ENCODE results near the gene SLC39A11.
"Not testable (repeated sequence)": the region's sequence is repeated elsewhere in the genome, so short reads cannot be mapped to it uniquely, and the experiment has no call there.

SLC39A11 gene

DNA sequence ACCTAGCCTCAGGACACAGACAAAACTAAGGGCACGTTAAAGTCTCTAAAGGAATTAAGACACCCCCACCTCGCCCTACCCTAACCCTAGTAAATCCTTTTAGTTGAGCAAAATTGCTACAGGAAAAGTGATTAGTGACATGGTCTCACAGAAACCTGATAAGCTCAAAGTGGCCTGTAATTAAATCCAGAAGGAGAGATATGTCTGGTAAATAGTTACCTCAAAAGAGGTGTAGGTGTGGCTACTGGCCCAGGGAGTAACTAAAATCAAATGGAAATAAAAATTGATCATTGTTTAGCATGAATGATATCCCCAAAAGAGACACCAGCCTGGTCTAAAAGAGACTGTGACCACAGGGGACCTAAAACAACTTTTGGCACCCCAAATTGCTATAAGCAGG is 168.3 kb downstream of the SLC39A11 start:
- no peak for DNase-seq (ENCODE audit: low read depth in 1 of 2, low spot score in 1 of 2)

DNA sequence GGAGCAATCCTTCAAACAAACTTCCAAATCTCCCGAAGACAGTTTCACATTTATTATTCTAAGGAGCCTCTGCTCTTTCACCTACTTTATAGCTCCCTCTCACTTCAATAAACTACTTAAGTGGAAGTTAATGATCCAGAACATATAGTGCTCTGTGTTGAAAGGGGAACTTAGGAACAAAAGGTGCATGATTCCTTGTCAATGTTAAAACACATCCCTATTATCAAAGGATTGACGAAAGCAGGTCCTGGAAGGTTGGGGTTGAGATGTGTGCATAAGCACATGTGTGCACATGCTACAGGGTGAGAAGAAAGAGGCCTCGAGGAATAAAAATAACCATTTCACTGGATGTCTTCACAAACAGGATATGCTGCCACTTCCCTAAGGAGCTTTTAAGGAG is 170.3 kb downstream of the SLC39A11 start:
- no peak for DNase-seq (ENCODE audit: low read depth in 1 of 2, low spot score in 1 of 2)

DNA sequence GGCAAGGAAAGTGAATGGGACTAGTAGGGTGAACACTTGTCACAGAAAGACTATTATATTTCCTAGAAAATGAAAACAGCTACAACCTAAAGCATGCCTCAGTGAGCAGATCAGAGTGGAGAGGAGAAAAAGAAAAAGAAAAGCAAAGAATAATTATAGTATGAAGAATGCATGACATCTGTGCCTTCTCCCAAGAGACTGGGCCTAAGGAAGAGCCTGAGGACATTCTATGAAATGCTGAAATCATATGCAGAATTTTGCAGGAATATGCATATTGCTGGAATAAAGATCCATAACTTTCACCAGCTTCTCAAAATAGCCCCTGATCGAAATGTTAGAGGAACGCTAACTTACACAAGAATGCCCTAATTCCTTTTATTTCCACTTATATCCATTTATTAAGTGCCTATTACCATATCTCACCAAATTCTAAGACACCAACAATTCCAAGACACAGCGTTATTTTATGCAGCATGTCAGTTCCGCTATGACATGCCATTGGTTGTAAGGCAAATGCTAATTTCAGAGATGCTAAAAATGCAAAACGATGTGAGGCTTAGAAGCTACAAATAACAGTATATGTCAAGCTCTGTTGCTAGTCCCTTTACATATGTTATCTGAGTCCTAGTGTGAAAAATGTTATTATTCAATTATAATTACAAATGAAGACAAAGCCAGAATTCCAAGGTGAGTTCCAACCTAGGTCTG is 171.0 kb downstream of the SLC39A11 start:
- DNase-seq (ENCODE audit: low read depth in 1 of 2, low spot score in 1 of 2) = no peak

DNA sequence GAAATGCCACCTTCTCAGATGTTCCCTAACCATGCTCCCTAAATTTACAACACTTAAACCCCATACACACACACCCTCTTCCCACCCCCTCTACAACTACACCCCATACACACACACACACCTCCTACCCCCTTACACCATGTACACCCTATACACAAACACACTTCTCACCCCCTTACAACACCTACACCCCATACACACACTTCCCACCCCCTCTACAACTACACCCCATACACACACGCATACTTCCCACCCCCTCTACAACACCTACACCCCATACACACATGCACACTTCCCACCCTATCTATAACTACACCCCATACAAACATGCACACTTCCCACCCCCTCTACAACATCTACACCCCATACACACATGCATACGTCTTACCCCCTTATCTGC is 172.0 kb downstream of the SLC39A11 start:
- no peak for DNase-seq (ENCODE audit: low read depth in 1 of 2, low spot score in 1 of 2)

DNA sequence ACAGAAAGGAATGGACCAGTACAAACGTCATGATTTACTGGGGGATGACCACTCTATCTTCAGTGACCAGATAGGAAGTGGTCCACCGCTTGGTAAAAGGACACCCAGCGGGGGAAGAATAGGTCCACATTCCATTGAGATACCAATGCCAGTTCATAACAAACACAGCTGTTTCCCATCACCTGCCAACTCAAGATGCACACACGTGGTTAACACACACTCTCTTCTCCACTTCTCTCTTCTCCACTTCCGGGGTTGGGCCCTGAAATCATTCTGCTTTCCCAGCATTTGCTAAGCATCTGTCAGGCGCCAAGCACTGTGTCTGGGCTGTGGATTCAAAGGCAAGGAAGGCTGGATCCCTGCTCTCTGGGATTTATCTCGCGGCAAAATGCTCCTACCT is 175.5 kb downstream of the SLC39A11 start:
- no peak for DNase-seq (ENCODE audit: low read depth in 1 of 2, low spot score in 1 of 2)

DNA sequence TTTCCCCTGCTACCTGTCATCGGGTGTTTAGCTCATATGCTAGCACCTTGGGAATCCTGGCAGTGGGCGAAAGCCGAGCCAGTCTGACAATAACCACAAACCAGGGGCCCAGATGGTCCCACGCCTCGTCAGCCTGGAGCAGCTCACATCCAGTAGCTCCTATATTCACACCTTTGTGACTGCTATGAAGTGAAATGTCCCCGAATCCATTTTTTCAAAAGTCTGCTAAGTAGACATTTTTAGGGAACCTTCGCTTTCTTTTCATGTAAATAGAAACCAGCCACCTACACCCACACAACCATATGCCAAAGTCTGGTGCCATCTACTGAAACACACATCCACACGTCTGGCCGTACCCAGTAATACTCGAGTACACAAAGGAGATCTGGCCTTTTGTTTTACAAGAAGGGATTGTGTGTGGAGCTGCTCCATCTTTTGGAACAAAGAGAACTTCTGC is 176.8 kb downstream of the SLC39A11 start:
- DNase-seq (ENCODE audit: low read depth in 1 of 2, low spot score in 1 of 2) = no peak

DNA sequence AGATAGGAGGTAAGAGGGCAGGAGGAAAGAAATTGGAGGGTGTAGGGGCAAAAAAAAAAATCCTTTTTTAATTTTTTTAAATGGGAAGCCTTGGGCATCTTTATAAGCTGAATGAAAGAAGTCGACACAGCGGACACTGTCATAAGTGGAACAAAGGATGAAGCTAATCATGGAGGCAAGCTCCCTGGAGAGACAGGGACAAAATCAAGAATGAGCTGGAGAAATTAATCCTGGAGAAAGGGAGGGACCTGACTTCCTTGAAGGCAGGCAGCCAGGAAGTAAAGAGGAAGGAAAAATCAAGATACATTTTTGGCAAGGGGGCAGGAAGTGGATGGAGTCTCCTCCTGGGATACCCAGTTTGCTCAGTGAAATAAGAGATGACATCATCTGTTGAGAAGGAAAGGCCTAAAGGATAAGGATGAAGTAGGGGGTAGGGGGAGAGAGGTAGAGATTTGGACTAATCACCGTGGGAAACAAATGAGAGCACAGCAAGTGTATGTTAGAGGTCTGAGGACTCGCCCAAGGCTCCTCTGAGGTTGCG is 179.3 kb downstream of the SLC39A11 start:
- no peak for DNase-seq (ENCODE audit: low read depth in 1 of 2, low spot score in 1 of 2)

DNA sequence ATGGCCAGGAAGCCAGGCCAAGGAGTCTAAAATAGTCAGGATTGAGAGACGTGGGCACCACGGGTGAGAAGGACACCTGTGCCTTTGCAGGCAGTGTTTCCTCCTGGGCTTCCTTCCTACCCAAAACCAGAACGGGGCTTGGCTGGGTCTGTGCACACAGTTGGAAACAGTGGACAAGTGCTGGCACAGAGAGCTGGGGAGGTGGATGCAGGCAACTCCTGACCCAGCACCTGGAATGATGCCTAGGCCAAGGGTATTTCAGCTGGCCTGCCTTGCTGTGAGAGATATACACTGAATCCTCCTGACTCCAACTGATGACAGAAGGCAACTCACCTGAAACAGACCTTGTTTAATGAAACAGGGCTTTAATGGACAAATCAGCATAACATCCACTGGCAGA is 186.2 kb downstream of the SLC39A11 start:
- no peak for DNase-seq (ENCODE audit: low read depth in 1 of 2, low spot score in 1 of 2)

DNA sequence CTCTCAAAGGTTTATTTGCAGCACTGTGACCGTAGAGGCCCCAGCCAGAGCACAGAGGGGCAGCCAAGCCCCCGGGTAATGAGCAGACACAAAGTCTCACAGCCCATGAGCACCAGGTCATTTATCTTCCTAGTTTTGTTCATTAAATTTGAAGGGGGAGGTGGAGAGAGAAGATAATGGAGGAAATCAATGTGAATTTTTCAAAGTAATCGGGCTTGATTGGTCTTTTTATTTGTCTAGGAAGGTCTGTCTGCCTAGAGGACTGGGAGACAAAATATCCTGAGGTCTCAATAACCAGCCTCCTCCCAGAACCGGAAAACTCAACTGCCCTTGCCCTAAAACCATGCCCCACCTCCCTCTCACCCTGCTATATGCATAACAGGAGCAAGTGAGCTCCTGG is 189.0 kb downstream of the SLC39A11 start:
- no peak for DNase-seq (ENCODE audit: low read depth in 1 of 2, low spot score in 1 of 2)

DNA sequence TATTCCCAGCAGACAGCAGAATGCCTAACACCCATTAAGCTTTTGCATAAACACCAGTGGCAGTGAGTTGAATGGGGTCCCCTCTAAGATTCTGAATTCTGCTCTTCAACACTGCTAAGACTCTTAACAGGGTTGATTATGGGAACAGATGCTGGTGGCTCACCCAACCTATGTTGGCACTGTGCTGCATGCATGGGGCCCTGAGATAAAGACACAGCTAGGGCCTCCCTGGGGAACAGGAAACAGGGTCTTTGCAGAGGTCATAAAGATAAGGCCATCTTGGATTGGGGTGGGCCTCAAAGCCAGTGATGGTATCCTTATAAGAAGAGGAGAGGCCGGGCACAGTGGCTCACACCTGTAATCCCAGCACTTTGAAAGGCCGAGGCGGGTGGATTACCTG is 190.8 kb downstream of the SLC39A11 start:
- DNase-seq (ENCODE audit: low read depth in 1 of 2, low spot score in 1 of 2) = no peak

DNA sequence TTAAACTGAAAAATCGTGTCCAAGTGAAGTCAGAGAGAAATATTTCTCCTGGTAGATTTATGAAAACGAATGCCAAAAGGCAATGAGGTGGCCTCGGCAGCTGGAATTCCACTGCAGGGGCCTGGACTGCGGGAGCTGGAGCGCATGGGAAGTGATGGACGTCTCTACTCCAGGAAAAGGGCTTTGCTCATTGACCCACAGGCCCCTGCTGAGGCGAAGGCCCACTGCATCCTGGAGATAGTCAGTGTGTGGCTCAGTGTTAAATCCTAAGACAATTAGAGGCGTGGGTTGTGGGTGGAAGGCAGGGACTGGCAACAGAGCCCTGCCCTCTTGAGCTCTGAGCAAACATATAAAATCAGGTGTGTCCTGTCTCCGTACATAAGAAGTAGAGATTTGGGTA is 191.4 kb downstream of the SLC39A11 start:
- no peak for DNase-seq (ENCODE audit: low read depth in 1 of 2, low spot score in 1 of 2)

DNA sequence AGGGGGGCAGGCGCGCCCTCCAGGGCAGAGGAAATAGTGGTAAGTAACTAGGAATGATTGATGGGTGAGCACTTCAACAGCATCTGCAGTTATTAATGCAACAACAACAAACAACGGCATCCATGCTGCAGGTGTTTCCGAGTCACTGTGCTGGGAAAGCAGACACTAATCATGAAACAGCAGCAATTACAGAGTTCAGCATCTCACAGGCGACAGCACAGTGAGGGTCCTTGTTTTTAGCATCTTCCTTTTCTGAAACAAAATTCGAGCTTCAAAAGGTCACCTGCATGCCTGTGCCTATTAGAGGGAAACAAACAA is 191.9 kb downstream of the SLC39A11 start:
- DNase-seq (ENCODE audit: low read depth in 1 of 2, low spot score in 1 of 2) = no peak

DNA sequence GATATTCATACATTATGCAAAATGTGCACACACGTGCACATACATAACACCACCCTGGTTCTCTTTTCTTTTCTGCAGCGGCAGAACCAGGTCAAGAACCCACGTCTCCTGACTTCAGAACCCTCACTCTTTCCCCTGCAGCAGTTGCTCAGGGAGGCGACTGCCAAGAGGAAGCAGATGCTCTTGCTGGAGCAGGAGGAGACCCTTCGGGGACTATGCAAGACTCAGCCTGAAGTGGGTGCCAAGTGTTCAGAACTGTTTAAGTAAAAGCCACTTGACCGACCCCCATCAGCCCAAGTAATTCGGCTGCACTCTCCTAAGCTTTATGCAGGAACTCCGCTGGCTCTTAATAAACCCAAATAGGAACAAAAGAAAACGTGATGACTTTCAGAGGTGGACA is 193.8 kb downstream of the SLC39A11 start:
- no peak for DNase-seq (ENCODE audit: low read depth in 1 of 2, low spot score in 1 of 2)

DNA sequence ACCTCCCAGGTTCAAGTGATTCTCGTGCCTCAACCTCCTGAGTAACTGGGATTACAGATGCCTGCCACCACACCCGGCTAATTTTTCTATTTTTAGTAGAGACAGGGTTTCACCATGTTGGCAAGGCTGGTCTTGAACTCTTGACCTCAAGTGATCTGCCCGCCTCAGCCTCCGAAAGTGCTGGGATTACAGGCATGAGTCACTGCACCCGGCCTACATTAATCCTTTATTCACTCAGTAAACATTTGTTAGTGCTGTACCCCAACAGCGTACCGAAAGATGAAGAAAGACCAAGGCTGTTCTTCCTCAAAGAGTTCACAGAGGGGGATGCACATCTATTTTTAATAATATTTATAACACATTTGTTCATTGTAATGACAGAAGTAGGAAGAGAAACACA is 196.2 kb downstream of the SLC39A11 start:
- DNase-seq (ENCODE audit: low read depth in 1 of 2, low spot score in 1 of 2) = not testable (repeated sequence)

DNA sequence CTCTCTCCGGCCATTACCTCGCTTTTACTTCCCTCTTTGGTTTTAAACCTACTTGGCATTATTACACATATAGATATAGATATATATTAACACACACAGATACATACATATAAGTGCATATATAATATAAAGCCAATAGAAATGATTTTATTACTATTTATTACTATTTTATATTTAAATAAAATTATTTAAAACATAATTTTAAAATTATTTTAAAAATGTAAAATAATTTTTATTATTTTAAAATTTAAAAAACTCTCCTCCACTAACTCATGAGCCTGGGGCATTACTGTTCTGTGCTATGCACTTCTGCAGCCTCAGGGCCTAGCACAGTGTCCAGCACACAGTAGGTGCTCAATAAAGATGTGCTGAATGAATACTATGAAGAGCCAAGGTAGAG is 200.9 kb downstream of the SLC39A11 start:
- no peak for DNase-seq (ENCODE audit: low read depth in 1 of 2, low spot score in 1 of 2)

DNA sequence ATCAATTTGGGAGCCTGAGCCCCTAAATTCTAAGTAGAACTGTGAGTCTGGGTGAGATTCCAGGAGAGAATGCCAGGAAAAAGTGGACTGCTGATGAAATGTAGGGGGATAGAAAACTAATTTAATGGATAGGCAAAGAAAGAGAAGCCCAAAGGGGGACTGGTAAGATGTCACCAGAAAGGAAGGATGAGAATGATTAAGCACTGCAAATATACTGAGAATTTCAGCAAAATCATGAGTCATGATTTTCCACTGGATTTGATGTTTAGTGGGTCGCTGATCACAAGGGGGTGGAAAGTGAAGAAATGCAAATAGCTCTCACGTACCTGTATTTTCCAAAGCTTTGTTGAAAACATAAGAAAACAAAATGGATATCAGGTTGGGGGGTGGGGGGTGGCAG is 201.8 kb downstream of the SLC39A11 start:
- no peak for DNase-seq (ENCODE audit: low read depth in 1 of 2, low spot score in 1 of 2)

DNA sequence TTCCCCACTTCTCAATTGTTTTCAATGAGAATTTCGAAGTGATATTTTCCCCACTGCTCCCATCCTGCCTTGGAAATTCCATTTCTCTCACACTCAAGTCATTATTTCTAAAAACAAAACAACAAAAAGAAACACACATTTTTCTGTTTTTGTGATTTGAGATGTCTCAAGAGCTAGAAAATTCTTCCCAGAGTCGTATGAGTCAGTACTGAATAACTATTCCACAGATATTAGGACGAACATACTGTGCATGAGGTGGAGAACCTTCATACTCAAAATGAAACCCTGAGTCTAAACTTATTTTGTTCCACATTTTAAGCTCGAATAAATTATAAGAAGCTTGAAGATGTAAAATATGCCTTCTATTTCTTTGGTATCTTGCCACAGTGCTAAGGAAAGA is 204.6 kb downstream of the SLC39A11 start:
- DNase-seq (ENCODE audit: low read depth in 1 of 2, low spot score in 1 of 2) = no peak

DNA sequence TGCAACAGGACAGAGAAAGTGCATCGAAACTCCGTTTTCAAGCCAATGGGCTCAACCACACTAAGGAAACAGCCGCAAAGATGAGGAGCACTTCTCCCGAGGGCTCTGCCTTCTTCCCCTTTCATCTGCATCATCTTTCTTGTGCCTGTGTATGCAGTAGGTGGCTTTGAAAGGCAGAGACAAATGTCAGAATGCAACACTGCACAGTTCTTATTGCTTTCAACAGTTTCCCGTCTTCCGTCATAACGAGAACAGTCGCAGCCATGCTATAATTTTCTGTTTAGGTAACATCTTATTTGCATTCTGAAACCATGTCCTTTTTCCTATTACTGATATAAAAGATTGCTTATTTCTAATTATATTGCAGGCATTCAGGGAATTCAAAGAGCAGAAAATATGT is 205.2 kb downstream of the SLC39A11 start:
- DNase-seq (ENCODE audit: low read depth in 1 of 2, low spot score in 1 of 2) = no peak

DNA sequence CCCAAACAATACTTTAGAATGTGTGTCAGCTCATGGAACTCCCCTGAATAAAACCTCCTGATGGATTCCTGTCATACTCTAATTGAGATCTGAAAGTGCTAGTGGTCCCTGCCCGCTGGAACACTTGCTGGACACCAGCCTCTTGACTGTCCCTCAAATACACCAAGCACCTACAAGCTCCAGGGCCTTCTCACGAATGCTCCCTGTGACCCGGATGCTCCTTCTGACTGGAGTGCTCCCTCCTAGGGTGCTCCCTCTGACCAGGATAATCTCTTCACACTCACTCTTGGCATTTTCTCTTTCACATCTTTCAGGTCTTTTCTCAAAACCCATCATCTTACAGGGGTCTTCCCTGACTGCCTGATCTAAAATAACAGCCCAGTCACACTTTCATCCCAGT is 205.9 kb downstream of the SLC39A11 start:
- DNase-seq (ENCODE audit: low read depth in 1 of 2, low spot score in 1 of 2) = no peak

DNA sequence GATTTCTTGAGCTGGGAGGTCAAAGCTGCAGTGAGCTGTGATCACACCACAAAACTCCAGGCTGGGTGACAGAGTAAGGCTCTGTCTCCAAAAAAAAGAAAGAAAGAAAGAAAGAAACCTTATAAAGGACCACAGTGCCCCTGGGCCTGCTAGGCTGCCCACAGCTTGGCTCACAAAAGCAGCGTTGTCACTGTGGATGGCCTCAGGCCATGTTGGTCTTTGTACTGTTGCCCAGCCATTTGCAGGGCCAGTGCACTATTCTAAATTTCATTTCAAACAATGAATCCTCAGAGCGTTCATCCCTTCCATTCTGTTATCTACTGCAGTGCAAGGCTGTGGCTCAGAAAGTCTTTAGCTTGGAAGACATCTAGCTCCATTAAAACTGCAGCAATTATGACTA is 208.4 kb downstream of the SLC39A11 start:
- DNase-seq (ENCODE audit: low read depth in 1 of 2, low spot score in 1 of 2) = no peak

DNA sequence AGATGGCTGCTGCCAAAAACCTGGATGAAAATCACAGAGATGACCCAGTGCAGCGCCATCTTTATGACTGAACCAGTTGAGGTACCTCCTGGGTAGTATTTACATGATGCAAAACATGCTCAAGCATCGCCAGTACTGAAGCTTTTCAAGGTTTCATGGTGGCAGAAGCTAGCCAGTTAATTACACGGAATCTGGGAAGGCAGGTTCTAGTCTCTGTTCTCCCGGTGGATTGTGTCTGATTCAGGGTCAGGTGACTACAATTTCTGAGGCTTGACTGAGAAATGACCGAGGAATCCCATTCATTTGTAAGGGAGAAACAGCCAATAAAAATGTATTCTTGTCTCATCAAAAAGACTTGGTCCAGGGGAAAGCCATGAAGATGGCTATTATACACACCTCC is 209.1 kb downstream of the SLC39A11 start:
- no peak for DNase-seq (ENCODE audit: low read depth in 1 of 2, low spot score in 1 of 2)

DNA sequence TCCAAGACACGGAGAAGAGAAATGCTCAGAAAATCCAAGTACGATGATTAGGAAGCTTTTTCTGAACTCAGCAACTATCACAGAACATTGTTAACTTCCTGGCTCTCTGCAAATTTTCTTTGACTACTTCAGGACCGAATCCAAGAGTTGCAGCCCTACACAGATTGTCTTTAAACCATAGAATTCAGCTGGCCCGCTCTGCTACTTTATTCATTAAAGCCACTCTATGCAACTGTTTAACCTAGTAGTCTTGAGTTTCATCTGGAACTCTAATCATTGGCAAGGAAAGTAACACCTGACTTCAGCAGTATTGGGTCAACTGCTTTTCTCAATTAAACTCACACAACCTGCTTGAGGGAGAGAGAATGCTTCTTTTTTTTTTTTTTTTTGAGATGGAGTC is 210.1 kb downstream of the SLC39A11 start:
- DNase-seq (ENCODE audit: low read depth in 1 of 2, low spot score in 1 of 2) = no peak

DNA sequence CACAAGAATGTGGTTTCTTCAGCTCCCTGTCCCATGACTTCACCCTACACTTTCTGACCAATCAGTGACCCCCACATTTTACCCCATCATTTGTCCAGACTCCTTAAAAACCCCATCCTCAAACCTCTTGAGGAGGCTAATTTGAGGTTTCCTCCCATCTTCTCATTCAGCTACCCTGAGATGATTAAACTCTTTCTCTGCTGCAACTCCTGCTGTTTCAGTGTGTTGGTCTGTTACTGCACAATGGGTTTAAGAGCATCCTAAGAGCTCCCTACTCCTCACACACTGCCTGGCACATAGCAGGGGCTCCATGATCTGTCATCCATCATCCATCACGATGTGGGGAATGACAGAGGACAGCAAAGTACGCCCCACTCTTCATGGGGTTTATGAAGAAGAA is 212.6 kb downstream of the SLC39A11 start:
- DNase-seq (ENCODE audit: low read depth in 1 of 2, low spot score in 1 of 2) = no peak

All from activated CD4-positive, alpha-beta T cell treated with anti-CD3 and anti-CD28 coated beads, Interleukin-2, amount 50 U/mL, for 24 hours (primary cell).